ENCODE data around the gene VASH1.

The VASH1 gene

DNA sequence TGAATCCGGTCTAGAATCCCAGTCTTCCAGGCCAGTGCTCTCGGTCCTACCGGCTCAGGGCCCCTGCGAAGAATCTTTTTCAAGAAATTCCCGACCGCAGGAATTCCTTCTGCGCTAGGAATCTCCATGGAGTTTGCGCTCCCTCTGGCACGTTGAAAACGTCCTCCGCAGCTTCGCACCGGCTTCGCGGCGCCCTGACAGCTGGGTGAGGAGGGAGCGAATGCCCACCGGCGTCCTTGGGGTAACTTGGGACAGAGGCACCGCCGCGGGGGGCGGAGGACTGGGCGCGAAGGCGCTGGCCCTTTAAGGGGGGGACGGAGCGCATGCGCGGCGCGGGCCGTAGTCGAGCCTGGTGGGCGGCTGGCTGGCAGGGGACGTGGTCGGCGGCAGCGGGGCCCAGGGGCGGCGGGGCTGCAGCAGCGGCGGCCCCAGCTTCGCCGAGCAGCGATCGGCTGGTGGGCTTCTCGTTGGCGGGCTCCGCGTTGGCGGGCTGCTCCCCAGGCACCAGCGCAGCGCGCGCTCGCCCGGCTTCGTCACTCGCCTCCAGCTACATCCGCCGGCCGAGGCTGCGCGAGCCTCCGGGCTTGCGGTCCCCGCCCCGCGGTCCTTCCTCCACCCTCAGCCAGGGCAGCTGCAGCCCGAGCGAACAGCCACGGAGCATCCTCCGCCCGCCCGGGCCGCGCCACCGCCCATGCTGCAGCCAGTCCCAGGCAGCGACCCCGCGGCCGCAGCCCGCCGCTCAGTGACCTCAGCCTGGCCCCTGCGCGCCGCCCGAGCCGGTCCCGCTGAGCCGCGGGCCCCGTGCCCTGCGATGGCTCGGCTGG lies at the start of gene VASH1:
TSS of gene VASH1 (plus strand) at position 333 of the 824 bp plus-strand sequence. CDS start 1,354 bp downstream, outside the sequence.
- H3K4me3 ChIP-seq: peak within 1 kb of the TSS; percentile 99
- TF ChIP-seq, protein P1, sequence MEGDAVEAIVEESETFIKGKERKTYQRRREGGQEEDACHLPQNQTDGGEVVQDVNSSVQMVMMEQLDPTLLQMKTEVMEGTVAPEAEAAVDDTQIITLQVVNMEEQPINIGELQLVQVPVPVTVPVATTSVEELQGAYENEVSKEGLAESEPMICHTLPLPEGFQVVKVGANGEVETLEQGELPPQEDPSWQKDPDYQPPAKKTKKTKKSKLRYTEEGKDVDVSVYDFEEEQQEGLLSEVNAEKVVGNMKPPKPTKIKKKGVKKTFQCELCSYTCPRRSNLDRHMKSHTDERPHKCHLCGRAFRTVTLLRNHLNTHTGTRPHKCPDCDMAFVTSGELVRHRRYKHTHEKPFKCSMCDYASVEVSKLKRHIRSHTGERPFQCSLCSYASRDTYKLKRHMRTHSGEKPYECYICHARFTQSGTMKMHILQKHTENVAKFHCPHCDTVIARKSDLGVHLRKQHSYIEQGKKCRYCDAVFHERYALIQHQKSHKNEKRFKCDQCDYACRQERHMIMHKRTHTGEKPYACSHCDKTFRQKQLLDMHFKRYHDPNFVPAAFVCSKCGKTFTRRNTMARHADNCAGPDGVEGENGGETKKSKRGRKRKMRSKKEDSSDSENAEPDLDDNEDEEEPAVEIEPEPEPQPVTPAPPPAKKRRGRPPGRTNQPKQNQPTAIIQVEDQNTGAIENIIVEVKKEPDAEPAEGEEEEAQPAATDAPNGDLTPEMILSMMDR (IDR thresholded peaks at IDR 0.05): no peak
- H3K27ac ChIP-seq: peak within 1 kb of the TSS; percentile 59 to 94
- peak; percentile 81 for DNase-seq (ENCODE audit: low spot score)

DNA sequence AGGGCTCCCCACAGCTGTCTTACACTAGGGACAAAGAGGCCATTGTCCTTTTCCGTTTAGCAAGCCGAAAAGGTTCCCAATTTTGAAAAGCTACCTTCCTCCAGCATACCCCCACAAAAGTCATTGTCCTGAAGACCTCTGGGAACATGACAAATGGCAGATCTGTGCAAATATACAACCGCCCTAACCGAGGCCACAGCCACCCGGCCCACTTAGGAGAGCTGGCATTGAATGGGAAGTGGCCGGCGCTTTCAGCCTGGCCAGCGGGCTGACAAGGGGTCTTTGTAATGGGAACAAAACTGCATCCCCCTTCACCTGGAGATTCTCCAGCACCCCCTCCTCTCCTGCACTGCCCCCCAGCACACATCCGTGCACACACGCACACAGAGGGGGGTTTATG lies 48.1 kb upstream of the VASH1 start:
- no peak overlapping the region for H3K4me3 ChIP-seq
- no peak for DNase-seq (ENCODE audit: low spot score)
- TF ChIP-seq, protein P1 (IDR thresholded peaks at IDR 0.05): no peak
- no peak overlapping the region for H3K27ac ChIP-seq

DNA sequence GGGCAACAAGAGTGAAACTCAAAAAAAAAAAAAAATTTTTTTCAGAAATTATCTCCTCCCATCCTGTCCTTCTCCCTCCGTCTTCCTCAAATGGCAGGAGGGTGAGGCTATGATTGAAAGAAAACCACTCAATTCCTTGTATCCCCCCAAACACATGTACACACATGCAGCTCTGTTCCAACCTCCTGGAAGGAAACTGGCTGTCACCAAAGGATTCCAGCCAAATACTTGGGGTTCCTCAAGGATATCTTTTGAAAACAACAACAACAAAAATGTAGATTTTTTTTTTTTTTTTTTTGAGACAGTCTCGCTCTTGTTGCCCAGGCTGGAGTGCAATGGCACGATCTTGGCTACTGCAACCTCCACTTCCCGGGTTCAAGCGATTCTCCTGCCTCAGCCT lies 46.8 kb upstream of the VASH1 start:
- Histone ChIP-seq H3K4me3 (no peak overlapping the region), H3K27ac (peak overlapping the region in 1 of 2 donors; percentile 83)
- DNase-seq (ENCODE audit: low spot score): no peak
- TF ChIP-seq, protein P1 (IDR thresholded peaks at IDR 0.05): no peak

DNA sequence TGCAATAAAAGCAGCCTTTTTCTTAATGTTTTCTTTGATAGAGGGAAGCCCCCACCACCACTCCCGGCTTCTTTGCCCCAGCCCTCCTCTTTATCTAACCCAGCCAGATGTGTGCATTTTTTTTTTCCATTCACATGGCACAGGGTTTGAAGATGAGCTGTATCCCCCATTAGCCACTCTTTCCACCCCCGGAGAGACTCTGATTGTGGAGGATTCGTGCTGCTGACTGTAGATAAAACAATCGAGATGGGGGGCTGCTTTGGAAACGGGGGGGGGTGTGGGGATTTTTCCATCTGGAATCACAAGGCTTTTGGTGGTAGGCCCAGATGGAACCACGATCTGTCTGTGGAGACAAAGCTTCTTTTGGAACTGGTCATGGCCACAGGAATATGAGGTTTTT lies 46.2 kb upstream of the VASH1 start:
- no peak for DNase-seq (ENCODE audit: low spot score)
- no peak overlapping the region for H3K4me3 ChIP-seq
- peak overlapping the region in 1 of 2 donors; percentile 83 for H3K27ac ChIP-seq
- TF ChIP-seq, protein P1 (IDR thresholded peaks at IDR 0.05): no peak

DNA sequence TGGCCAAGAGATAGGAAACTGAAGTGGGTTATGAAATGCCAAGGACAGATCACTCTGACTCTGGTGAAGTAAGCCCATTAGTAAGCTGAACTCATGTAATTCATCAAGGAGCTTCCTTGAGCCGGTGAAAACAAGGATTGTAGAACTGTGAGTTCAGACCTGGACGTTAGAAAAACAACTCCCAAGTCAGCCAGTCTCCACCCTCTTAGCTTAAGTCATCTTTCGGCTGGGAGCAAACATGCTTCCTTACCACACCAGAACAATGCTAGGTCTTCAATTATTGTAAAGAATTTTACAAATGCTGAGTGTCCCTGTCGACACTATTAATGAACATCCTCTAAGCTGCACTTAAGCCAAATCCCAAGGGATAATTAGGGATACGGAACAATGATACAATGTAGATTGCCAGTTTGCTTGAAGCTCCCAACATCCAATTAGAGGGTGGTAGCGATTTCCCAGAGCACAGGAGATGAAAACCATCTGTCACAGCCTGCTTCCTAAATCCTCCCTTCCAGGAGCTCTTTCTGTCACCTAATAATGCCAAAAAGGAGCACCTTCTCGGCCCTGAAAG lies 45.7 kb upstream of the VASH1 start:
- Histone ChIP-seq H3K4me3 (no peak overlapping the region), H3K27ac (peak overlapping the region in 1 of 2 donors; percentile 83)
- no peak for DNase-seq (ENCODE audit: low spot score)
- TF ChIP-seq, protein P1 (IDR thresholded peaks at IDR 0.05): no peak

DNA sequence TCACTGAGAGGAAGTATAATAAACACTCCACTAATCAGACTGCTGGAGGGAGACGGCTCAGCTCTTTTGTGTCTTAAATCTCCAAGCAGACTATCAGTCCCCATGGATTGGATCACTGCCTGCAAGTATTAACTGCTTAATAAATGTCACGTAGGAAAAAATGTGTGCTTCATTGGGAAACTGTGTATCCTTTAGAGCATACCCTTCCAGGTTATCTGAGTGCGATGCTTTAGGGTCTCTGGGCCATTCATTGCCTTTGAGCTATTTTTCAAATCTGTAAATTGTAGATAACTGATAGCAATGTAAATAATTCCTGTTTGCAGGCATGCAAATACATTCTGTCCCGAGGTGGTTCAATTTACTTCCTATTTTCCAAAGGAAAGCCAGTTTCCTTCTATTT lies 45.0 kb upstream of the VASH1 start:
- H3K4me3 ChIP-seq: no peak overlapping the region
- H3K27ac ChIP-seq: peak overlapping the region in 1 of 2 donors; percentile 83
- TF ChIP-seq, protein P1 (IDR thresholded peaks at IDR 0.05): no peak
- no peak for DNase-seq (ENCODE audit: low spot score)

Measured in coronary artery (tissue), 2 donors.